ENCODE measurements around the gene SUPT20H.

SUPT20H gene

DNA sequence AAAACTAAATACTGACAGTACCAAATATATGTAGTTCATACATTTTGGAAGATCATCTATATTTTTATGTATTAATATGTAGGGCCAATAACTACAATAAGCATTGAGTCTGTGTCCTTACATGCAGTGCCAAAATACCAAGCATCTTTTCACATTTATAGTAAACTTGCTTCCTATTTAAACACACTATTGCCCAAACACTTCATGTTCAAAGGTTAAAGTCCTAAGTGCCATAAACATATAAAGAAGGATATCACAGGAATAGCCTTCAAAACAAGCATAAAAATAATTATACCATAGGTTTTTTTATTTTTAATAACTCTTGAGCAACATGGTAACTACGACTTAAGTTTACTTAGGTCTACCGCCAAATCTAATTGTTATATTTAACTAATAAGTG, 31.8 kb downstream of the SUPT20H start:
- no peak overlapping the region for H3K27ac ChIP-seq
- TF ChIP-seq, protein P1, sequence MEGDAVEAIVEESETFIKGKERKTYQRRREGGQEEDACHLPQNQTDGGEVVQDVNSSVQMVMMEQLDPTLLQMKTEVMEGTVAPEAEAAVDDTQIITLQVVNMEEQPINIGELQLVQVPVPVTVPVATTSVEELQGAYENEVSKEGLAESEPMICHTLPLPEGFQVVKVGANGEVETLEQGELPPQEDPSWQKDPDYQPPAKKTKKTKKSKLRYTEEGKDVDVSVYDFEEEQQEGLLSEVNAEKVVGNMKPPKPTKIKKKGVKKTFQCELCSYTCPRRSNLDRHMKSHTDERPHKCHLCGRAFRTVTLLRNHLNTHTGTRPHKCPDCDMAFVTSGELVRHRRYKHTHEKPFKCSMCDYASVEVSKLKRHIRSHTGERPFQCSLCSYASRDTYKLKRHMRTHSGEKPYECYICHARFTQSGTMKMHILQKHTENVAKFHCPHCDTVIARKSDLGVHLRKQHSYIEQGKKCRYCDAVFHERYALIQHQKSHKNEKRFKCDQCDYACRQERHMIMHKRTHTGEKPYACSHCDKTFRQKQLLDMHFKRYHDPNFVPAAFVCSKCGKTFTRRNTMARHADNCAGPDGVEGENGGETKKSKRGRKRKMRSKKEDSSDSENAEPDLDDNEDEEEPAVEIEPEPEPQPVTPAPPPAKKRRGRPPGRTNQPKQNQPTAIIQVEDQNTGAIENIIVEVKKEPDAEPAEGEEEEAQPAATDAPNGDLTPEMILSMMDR (conservative IDR thresholded peaks at IDR 0.05): no peak
- no peak for TF ChIP-seq ZFX (IDR thresholded peaks at IDR 0.05)

DNA sequence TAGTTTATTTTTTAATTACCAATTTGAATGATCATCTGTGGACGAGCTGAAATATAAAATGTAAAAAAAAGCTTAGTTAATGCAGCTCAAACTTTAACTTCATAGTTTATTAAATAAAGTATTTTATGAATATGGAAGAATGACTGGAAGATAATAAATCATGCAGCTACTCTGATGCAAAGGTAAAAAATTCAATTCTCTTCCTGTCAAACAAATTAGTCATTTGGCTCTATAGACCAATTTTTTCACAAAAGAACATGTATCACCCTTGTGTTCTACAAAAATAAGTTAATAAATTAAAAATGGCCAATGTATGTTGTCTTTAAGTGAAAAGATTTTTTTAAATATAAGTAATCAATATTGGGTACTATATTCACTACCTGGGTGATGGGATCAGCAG, 32.7 kb downstream of the SUPT20H start:
- no peak overlapping the region for H3K27ac ChIP-seq
- TF ChIP-seq, protein P1 (conservative IDR thresholded peaks at IDR 0.05): no peak
- no peak for TF ChIP-seq ZFX (IDR thresholded peaks at IDR 0.05)

DNA sequence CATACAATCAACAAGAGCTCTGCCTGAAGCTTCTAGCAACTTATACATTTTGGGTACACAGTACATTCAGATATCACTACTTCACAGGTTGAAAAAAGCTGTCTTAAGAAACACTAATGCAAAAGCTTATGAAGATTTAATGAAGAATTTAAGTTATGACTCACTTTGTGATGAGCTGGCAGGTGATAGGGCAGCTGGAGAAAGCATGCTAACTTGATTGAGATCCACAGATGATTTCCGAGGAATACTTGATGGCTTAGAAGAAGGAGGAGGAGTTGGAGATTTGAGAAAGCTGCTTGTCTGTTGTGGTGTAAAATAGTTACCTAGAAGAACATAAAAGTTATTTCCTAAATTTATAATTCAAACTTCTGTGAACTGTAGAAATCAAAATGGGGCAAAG, 35.6 kb downstream of the SUPT20H start:
- TF ChIP-seq ZFX (IDR thresholded peaks at IDR 0.05): no peak
- TF ChIP-seq, protein P1 (conservative IDR thresholded peaks at IDR 0.05): no peak
- H3K27ac ChIP-seq: no peak overlapping the region

DNA sequence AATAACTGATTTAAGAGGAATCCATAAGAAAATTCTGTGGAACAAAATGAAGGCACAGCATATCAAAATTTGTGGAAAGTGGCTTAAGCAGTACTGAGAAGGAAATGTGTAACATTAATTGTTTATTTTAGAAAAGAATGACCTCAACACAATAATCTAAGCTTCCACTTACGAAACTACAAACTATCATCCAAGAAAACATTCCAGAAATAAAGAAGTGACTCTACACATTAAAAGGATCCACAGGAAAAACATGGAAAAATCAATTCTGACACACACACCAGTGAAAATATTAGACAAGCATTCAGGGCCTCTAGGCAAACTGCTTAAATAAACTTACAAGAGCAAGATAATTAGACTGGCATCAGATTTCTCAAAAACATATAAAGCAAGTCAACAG, 44.9 kb downstream of the SUPT20H start:
- H3K27ac ChIP-seq: no peak overlapping the region
- TF ChIP-seq, protein P1 (conservative IDR thresholded peaks at IDR 0.05): no peak
- no peak for TF ChIP-seq ZFX (IDR thresholded peaks at IDR 0.05)

DNA sequence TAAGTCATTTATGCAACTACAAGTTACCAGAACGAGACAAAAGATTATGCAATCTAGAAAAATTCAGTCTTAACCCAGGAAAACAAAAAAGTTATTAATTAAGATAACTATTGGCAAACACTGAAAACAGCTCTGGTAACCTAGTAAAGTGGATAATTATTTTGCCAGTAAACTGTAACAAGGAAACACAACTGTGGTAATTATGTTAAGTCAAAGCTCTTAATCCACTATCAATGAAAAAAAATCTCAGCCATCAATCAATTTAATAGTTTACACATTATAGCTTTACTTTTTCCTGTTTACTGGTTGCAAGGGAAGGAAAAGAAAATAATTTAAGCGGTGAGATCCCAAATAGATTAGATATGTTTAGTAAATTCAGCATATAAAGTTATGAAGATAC, 47.7 kb downstream of the SUPT20H start:
- H3K27ac ChIP-seq: no peak overlapping the region
- TF ChIP-seq, protein P1 (conservative IDR thresholded peaks at IDR 0.05): no peak
- no peak for TF ChIP-seq ZFX (IDR thresholded peaks at IDR 0.05)

DNA sequence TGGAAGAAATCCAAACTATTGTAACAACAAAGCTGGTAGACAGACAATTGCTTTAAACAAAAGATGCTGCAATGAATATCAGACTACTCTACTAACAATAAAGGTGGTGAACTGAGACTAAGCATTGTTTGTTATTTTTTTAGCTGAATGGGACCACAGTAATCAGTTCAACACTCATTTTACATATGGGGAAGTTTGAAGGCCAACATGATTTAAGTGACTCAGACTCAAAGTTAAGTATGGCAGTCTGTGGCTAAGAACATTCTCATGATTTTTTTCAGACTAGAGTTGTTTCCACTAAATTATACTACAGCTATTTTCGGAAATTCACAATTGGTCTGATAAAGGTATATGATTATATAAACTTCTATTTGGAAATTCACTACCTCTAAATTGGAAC, 48.5 kb downstream of the SUPT20H start:
- no peak overlapping the region for H3K27ac ChIP-seq
- TF ChIP-seq ZFX (IDR thresholded peaks at IDR 0.05): no peak
- TF ChIP-seq, protein P1 (conservative IDR thresholded peaks at IDR 0.05): no peak

DNA sequence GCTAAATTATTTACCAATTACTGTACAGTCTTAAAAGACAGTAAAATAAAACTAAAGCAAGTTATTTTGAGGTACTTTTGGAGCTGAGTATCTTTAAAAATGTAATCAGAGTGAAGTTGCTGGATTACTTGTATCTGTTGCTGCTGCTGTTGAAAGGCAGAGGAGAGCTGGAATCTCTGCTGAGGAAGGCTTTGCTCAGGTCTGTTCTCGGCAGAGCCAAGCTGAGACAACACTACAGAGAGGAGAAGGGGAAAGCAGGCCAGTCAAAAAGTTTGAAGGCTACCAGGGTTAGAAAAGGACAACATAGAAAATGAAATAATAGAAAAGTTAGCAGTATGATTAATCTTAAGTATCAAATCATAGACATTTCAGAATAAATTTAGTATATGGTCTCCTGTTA, 49.1 kb downstream of the SUPT20H start:
- TF ChIP-seq, protein P1 (conservative IDR thresholded peaks at IDR 0.05): no peak
- TF ChIP-seq ZFX (IDR thresholded peaks at IDR 0.05): no peak
- H3K27ac ChIP-seq: no peak overlapping the region
